HFFc6 (cell line): ENCODE results near the gene PCBD1. TPM values are rescaled to one million over a fixed set of nuclear protein-coding genes. Genes with fewer than 3 reads are reported as not detected.

Source experiments
- DNase-seq: peaks from one replicate; pipeline ENCODE4 v3.0.0-alpha.2; 2018
- H3K27ac Mint-ChIP-seq: 2 replicates; pipeline ENCODE4 v1.8.0; 2020; ENCODE audit warnings: mild to moderate bottlenecking, mixed read lengths
- H3K27me3 Mint-ChIP-seq: 2 replicates; pipeline ENCODE4 v1.8.0; 2021; ENCODE audit warnings: mild to moderate bottlenecking, moderate library complexity, mixed read lengths; ENCODE audit not compliant: insufficient read depth
- H3K36me3 Mint-ChIP-seq: 2 replicates; pipeline ENCODE4 v1.8.0; 2021; ENCODE audit warnings: low read depth, mixed read lengths
- H3K4me1 Mint-ChIP-seq: 2 replicates; pipeline ENCODE4 v1.8.0; 2020; ENCODE audit warnings: low read depth, mixed read lengths
- H3K4me3 Mint-ChIP-seq: 2 replicates; pipeline ENCODE4 v1.8.0; 2020; ENCODE audit warnings: mild to moderate bottlenecking, moderate library complexity, mixed read lengths
- H3K9me3 Mint-ChIP-seq: 2 replicates; pipeline ENCODE4 v1.8.0; 2020; ENCODE audit warnings: mild to moderate bottlenecking, mixed read lengths
- CTCF ChIP-seq: fragments of 200-600 bp; sonication (generic); IDR thresholded peaks from 2 replicates; pipeline ENCODE4 v1.5.0; 2021; ENCODE audit warnings: antibody characterized with exemption, mild to moderate bottlenecking
- total RNA-seq, 6 experiments: library from RNA; stranded (reverse); fragmentation: NEBNext Ultra II Directional; extraction: Animal tissue kit (Norgen Biotek cat#: 25700); gene quantifications; 2 replicates in 1 of 6; 3 replicates in 5 of 6; pipeline ENCODE4 v1.2.3, GENCODE V29; 2021

The PCBD1 gene
- total RNA-seq, 6 experiments from 2014 or later, result 36.4 to 55.7 (median 37.7) TPM

DNA sequence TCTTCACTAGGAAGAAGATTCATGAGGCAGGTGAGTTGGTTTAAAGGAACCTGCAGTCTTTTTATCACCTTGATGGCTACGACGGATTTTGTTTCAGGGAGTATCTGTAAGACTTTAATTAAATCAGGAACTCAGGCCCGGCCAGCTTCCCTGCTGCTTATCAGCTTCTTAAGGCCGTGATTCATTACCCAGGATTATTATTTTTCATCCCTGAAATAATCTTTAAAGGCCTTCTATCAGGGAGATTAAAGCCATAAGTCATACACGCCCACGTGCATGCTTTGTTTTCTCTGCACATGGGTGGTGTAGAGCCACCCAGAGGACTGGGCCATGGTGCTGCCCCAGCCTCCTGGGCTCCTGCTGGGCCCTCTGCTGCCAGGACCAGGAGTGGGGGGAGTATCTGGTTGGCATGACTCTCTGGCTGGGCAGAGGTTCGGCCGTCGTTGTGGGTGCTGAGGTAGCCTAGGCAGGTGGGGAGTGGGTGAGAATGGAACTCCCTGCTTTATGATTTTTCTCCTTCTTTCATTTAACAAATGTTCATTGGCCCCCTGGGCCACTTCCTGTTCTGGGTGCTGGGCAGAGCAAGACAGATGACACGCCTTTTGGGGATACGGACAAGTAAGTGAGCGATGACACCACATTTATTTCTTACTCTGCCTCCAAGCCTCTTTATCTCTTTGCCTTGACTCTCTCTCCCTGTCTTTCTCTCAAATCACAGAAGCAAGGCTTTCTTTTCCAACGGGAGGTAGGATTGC is 39.0 kb upstream of the PCBD1 start:
- Mint-ChIP-seq H3K36me3 (no peaks in the 10 kb centered on the region), H3K9me3 (no peaks in the 10 kb centered on the region), H3K27me3 (peaks cover 48% of the 10 kb centered on the region), H3K4me1 (peaks cover 16% of the 10 kb centered on the region), H3K27ac (no peak overlapping the region), H3K4me3 (no peak overlapping the region)
- no peak for TF ChIP-seq CTCF
- no peak for DNase-seq

DNA sequence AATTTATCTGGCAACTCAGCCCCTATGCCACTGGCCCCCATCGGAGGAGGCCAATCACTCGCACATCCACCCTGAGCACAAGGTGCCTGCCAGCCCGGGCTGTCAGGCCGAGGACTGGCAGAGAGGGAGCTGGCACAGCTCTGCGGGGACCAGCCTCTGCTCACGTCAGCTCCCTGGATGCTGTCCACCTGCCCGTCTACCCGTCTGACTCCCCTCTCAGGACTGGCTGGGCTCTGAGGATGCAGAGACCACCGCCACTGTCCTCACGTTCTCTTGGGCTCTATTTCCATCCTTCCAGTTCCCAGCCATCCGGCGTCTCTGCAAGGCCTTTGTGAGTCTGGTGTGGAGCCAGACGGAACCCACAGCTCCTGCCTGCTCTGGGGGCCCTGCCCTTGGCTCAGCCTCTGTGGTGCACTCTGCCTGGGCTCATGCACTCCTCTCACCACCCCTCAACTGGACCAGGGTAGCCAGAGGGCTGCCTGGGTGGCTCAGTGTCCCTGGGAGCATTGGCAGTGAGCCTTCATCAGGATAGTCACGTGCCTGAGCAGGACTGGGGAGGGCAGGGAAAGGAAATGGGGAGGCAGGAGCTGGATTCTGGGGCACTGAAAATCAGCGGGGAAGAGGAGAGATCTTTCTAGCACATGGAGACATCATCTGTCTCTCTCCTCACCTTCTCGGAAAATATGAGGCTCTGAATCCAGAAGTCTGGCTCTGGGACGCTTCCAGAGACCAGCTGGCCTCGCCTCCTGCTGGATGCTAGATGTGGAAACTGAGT is 38.0 kb upstream of the PCBD1 start:
- Mint-ChIP-seq H3K4me3 (no peak overlapping the region), H3K4me1 (peaks cover 15% of the 10 kb centered on the region), H3K9me3 (no peaks in the 10 kb centered on the region), H3K27ac (no peak overlapping the region), H3K36me3 (no peaks in the 10 kb centered on the region), H3K27me3 (peaks cover 52% of the 10 kb centered on the region)
- no peak for TF ChIP-seq CTCF
- no peak for DNase-seq

- no peak overlapping the region for H3K27ac Mint-ChIP-seq
- no peak for DNase-seq
Observed at GRCh38 chr10:70925377-70926225, 37.2 kb upstream of the PCBD1 start.

GRCh38 chr10:70923696-70924095 is 35.3 kb upstream of the PCBD1 start:
- H3K9me3 Mint-ChIP-seq, result no peaks in the 10 kb centered on the region
- H3K4me1 Mint-ChIP-seq, result peaks cover 5% of the 10 kb centered on the region; the same call in 1 of the 2 replicates
- TF ChIP-seq CTCF, result no peak
- H3K27me3 Mint-ChIP-seq, result peaks cover 65% of the 10 kb centered on the region
- H3K4me3 Mint-ChIP-seq, result no peak overlapping the region
- no peaks in the 10 kb centered on the region for H3K36me3 Mint-ChIP-seq
- DNase-seq, result no peak
- H3K27ac Mint-ChIP-seq, result no peak overlapping the region

More at GRCh38 chr10:70925377-70926225, 37.2 kb upstream of the PCBD1 start:
- Mint-ChIP-seq H3K9me3 (no peaks in the 10 kb centered on the region), H3K4me1 (peaks cover 7% of the 10 kb centered on the region; the same call in 1 of the 2 replicates), H3K4me3 (no peak overlapping the region), H3K27me3 (peaks cover 56% of the 10 kb centered on the region), H3K36me3 (no peaks in the 10 kb centered on the region)
- peak; percentile 98 for TF ChIP-seq CTCF

DNA sequence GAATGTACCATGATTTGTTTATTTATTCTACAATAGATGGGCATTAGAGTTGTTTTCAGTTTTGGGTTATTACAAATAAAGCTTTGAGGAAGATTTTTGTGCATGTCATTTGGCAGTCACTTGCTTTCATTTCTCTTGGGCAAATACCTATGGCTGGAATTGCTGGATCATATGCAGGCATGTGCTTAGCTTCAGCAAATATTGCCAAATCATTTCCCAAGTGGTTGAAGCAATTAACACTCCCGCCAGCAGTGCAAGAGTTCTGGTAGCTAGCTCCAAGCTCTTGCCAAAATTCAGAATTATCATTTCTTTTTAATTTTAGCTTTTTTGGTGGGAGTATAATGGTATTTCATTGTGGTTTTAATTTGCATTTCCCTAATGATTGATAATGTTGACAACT is 32.9 kb upstream of the PCBD1 start:
- DNase-seq, result no peak
- TF ChIP-seq CTCF, result no peak
- no peaks in the 10 kb centered on the region for H3K4me1 Mint-ChIP-seq
- H3K27ac Mint-ChIP-seq, result no peak overlapping the region
- H3K27me3 Mint-ChIP-seq, result peaks cover 61% of the 10 kb centered on the region
- H3K9me3 Mint-ChIP-seq, result no peaks in the 10 kb centered on the region
- no peaks in the 10 kb centered on the region for H3K36me3 Mint-ChIP-seq
- H3K4me3 Mint-ChIP-seq, result no peak overlapping the region
